Lung microvascular endothelial cell (primary cell): ENCODE measurements around the gene PDE9A. TPM values are rescaled to one million over a fixed set of nuclear protein-coding genes. Genes with fewer than 3 reads are reported as not detected.

ENCODE experiments used
- DNase-seq, 2 donors: peaks; one replicate each; pipeline versions ENCODE4 v3.0.0 to v3.0.0-alpha.2; 2010; ENCODE audit warnings: low read depth in 2 of 2
- total RNA-seq: library from RNA; depleted of rRNA; stranded (reverse); fragments of >200 nt; gene quantifications from 2 replicates; pipeline ENCODE4 v1.2.1, GENCODE V29; 2014

The PDE9A gene
- total RNA-seq, 1 donor from 2014 or later, result 4.0 TPM

- no peak for DNase-seq
Observed at GRCh38 chr21:42820616-42821465, 167.4 kb downstream of the PDE9A start.

Other genes with a start within 250 kb of the PDE9A start
- not detected in 2 replicates for gene UBASH3A, start 249.7 kb upstream of the PDE9A start, total RNA-seq
- not detected in 2 replicates for gene RSPH1, start 157.4 kb upstream of the PDE9A start, total RNA-seq
- 8.3 and 13.3 TPM in 2 replicates for gene SLC37A1, start 139.8 kb upstream of the PDE9A start, total RNA-seq
- gene WDR4, start 225.9 kb downstream of the PDE9A start, total RNA-seq, result 5.0 and 8.5 TPM in 2 replicates
- 14.6 and 28.8 TPM in 2 replicates for gene NDUFV3, start 239.7 kb downstream of the PDE9A start, total RNA-seq